Fibroblast of the aortic adventitia (primary cell): Measurements from ENCODE around the gene COLEC11. TPM values are rescaled to one million over a fixed set of nuclear protein-coding genes. Genes with fewer than 3 reads are reported as not detected.
"Not testable (repeated sequence)": the region's sequence is repeated elsewhere in the genome, so short reads cannot be mapped to it uniquely, and the experiment has no call there.

Experiments used
- DNase-seq: peaks from one replicate; pipeline ENCODE4 v3.0.0-alpha.2; 2010; ENCODE audit warnings: low read depth
- H3K4me3 ChIP-seq: 2 replicates; pipeline ENCODE4 v1.5.1; 2011; ENCODE audit warnings: low read depth, mild to moderate bottlenecking, control low read depth, low read length, moderate library complexity
- CTCF ChIP-seq: IDR thresholded peaks from 2 replicates; pipeline ENCODE4 v1.5.1; 2011; ENCODE audit warnings: mild to moderate bottlenecking, low read length, control low read depth, inconsistent platforms; ENCODE audit not compliant: insufficient read depth
- total RNA-seq: library from RNA; depleted of rRNA; stranded (reverse); fragments of >200 nt; gene quantifications from 2 replicates; pipeline ENCODE4 v1.2.3, GENCODE V29; 2012; ENCODE audit warnings: low replicate concordance

The COLEC11 gene
- total RNA-seq, 1 donor = 0.09 TPM

DNA sequence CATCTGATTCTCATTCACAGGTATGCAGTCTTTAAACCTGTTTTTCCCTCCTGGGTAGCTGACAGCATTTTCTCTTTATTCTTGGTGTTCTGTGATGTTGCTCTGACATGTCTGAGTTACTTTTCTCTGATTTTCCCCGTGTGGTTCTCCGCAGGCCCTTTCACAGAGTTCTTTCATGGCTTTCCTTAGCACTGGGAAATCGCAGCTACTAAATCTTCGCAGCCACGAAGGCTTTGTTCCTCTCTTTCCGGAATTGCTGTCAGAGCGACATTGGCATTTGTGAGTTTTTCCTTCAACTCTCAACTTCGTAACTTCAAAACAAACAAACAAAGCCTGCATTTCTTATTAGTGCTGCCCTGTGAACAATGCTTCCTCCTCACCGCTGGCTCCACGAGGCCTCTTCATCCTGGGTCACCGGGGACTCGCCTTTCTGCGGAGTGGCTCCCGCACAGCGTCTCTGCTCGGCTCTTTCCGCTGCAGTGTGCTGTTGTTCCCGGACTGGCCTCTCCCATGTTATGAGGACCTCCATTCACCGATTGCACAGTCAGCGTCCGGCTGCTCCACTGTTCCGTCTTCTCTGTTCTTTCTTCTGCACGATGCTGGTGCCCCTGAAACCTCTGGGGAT lies 16.1 kb downstream of the COLEC11 start:
- no peak for DNase-seq
- TF ChIP-seq CTCF = no peak

DNA sequence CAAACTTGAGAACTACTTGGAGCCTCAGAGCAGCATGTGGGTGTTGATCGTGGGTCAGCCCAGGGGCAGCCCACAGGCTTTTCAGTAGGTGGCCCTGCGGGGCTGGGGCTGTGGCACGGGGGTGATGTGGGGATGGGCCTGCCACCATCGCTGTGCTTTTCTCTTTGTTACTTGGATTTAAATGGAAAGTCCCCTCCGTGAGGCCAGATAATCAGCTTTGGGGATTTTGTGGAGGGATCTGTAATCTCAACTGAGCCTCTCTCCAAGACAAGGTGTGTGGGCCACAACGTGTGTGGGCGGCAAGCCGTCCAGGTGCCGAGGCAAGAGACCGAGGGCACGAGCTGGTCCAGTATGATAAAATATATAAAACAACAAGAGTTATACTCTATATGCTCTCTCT lies 16.7 kb downstream of the COLEC11 start:
- no peak for DNase-seq
- TF ChIP-seq CTCF = no peak
- no peak overlapping the region for H3K4me3 ChIP-seq

More for the DNA sequence above, 16.1 kb downstream of the COLEC11 start:
- no peak overlapping the region for H3K4me3 ChIP-seq

DNA sequence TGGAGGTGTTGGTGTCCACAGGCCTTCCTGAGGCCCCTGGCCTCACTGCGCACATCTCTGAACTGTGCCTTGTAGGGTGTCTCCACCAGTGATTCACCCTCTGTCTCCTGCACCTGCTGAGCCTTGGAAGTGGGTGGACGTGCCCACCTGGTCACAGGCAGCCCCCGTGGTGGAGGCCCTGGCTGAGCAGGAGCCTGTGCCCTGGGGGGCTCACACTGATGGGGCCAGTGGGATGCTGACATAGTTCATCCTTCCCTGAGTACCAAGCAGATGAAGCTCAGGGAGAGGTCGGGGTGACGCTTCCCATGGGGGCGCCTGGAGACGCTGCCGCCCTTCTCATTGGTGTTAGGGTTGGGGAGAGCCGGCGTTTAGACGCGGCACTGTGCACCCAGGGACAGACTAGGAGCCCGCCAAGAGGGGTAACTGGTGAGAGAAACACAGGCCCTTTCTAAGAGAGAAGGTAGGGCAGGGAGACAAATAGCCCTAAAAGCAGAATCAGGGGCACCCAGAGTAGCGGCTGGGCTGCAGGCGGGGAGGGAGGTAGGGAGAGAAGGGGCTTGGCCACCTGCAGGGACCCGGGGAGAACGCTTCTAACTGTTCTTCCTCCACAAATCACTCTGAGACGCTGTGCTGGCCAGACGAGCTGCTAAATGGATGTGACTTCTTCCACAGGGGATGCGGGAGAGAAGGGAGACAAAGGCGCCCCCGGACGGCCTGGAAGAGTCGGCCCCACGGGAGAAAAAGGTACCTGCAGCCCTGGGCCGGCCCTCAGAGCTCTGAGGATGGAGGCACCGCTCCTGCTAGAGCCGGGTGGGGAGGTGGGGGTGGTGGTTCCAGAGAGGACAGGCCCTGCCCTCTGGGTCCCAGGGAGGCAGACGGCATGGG lies 18.0 kb downstream of the COLEC11 start:
- no peak for DNase-seq
- no peak overlapping the region for H3K4me3 ChIP-seq
- TF ChIP-seq CTCF = no peak

DNA sequence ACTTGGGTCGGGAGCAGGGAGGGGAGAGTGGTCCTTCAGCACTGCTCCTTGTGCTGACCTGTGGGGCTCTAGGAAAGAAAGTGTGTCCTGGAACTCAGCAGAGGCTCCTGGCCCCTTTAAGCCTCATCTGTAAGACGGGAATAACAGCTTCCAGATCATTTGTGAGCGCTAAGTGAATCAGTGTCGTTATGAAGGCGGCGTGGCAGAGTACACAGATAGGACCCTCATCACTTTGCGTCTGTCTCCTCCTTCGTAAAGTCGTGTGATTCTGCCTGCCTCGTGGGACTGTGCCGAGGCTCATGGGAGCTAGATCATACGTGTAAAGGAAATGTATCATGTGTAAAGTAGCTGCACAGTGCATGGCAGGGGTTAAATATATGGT lies 18.6 kb downstream of the COLEC11 start:
- TF ChIP-seq CTCF = no peak
- H3K4me3 ChIP-seq = no peak overlapping the region
- no peak for DNase-seq

DNA sequence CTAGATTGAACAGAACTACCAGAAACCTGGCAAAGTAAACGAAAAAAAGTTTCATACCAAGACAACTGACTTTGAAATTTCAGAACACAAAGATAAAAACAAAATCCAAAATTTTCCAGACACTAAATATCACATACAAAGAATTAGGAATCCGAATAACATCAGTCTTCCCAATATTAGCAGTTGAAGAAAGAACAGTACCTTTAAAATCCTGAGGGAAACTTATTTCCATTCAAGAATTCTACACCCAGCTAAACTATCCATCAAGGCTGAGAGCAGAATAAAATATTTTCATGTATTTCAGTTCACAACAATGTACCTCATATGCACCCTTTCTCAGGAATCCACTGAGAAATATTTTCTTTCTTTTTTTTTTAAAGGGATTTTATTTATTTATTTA lies 19.8 kb downstream of the COLEC11 start:
- not testable (repeated sequence) for H3K4me3 ChIP-seq, DNase-seq

DNA sequence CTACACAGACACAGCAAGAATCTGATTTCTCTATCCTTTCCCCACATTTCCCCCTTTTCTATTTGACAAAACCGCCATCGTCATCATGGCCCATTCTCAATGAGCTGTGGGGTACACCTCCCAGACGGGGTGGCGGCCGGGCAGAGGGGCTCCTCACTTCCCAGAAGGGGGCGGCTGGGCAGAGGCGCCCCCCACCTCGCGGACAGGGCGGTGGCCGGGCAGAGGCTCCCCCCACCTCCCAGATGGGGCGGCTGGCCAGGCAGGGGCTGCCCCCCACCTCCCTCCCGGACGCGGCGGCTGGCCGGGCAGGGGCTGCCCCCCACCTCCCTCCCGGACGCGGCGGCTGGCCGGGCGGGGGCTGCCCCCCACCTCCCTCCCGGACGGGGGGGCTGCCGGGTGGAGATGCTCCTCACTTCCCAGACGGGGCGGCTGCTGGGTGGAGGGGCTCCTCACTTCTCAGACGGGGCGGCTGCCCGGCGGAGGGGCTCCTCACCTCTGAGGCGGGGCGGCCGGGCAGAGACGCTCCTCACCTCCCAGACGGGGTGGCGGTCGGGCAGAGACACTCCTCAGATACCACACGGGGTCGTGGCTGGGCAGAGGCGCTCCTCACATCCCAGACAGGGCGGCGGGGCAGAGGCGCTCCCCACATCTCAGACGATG lies 20.8 kb downstream of the COLEC11 start:
- not testable (repeated sequence) for DNase-seq, H3K4me3 ChIP-seq

- DNase-seq, H3K4me3 ChIP-seq: not testable (repeated sequence)
These were observed 21.7 kb downstream of the COLEC11 start for GRCh38 chr2:3616435-3617197.
